Activated naive CD8-positive, alpha-beta T cell treated with anti-CD3 and anti-CD28 coated beads for 36 hours (primary cell): Measurements from ENCODE around the gene IGSF1. TPM values are rescaled to one million over a fixed set of nuclear protein-coding genes. Genes with fewer than 3 reads are reported as not detected.

Experiments used
- DNase-seq: peaks from one replicate; pipeline ENCODE4 v3.0.0; 2021
- H3K27ac Mint-ChIP-seq: one replicate; pipeline ENCODE4 v1.8.0; 2022; ENCODE audit warnings: mild to moderate bottlenecking, moderate library complexity, mixed read lengths
- H3K27me3 Mint-ChIP-seq: one replicate; pipeline ENCODE4 v1.8.0; 2022; ENCODE audit warnings: mild to moderate bottlenecking, mixed read lengths
- H3K36me3 Mint-ChIP-seq: one replicate; pipeline ENCODE4 v1.8.0; 2021; ENCODE audit warnings: mild to moderate bottlenecking, mixed read lengths
- H3K4me1 Mint-ChIP-seq: one replicate; pipeline ENCODE4 v1.8.0; 2021; ENCODE audit warnings: mixed read lengths
- H3K4me3 Mint-ChIP-seq: one replicate; pipeline ENCODE4 v1.8.0; 2022; ENCODE audit warnings: mild to moderate bottlenecking, moderate library complexity, mixed read lengths
- H3K9me3 Mint-ChIP-seq: one replicate; pipeline ENCODE4 v1.8.0; 2022; ENCODE audit warnings: mixed read lengths
- total RNA-seq, 2 experiments: library from RNA; stranded (reverse); gene quantifications; one replicate each; pipeline ENCODE4 v1.2.3, GENCODE V29; 2021

IGSF1 gene
- total RNA-seq, 2 experiments from 2014 or later: not detected

GRCh38 chrX:131237363-131237762, 51.7 kb downstream of the IGSF1 start:
- Mint-ChIP-seq H3K27ac (no peak overlapping the region), H3K36me3 (no peaks in the 10 kb centered on the region), H3K4me1 (no peaks in the 10 kb centered on the region), H3K27me3 (peaks cover 3% of the 10 kb centered on the region), H3K9me3 (no peaks in the 10 kb centered on the region), H3K4me3 (no peak overlapping the region)
- no peak for DNase-seq

DNA sequence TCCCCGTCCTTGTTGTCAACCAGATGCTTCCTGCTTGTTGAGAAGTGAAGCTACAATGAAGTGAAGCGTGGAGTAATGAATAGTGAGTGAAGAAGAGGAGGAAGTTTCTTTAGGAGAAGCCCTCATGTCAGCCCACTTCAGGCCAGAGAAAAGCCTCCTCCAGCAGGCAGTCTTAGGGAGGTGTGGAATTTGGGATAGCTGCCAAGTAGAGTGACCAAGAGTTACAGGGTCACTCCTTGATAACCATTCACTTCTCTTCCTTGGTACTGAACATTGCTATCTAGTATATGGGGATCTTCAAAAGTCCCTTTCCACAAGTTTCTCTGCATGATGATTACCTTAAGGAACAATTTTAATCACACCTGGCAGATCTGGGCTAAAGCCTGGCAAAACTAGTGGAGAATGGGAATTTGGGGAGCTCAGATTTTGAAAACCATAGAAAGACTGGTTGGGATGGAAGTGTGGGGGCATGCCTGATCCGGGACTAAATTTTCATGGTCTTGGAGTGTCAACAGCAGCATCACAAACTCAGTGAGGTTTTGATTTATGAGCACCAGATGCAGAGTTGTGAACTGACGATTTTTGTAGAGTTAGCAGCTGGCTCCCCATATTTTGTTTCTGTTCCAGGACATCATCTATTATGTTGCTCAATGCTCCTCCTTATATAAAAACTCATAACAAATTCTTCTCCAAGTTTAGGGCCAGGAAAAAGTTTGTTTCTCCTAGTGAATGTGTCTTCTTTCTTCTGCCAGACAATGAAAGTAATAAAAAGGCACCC, 53.1 kb downstream of the IGSF1 start:
- H3K27me3 Mint-ChIP-seq: peaks cover 3% of the 10 kb centered on the region
- H3K4me1 Mint-ChIP-seq: no peaks in the 10 kb centered on the region
- no peaks in the 10 kb centered on the region for H3K36me3 Mint-ChIP-seq
- H3K9me3 Mint-ChIP-seq: no peaks in the 10 kb centered on the region
- no peak for DNase-seq
- no peak overlapping the region for H3K27ac Mint-ChIP-seq
- no peak overlapping the region for H3K4me3 Mint-ChIP-seq

DNA sequence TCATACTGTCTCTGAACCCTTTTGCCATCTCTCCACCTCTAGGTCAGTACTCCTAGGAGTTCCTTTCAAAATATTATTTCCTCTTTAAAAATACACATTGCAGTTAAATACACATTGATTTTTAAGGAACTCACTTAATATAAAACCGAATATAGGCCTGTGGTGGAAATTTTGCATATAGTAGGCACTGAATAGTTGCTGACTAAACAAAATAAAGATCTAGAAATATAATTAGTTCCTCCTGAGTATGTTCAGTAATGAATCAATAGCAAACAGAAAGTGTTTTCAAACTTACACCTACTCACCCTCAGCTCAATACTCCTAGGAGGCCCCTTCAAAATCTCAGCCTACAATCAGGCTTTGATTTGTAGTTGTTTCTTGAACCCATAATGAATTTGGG, 61.5 kb downstream of the IGSF1 start:
- no peak overlapping the region for H3K27ac Mint-ChIP-seq
- no peaks in the 10 kb centered on the region for H3K9me3 Mint-ChIP-seq
- no peak for DNase-seq
- H3K27me3 Mint-ChIP-seq: peaks cover 3% of the 10 kb centered on the region
- no peaks in the 10 kb centered on the region for H3K36me3 Mint-ChIP-seq
- no peaks in the 10 kb centered on the region for H3K4me1 Mint-ChIP-seq
- H3K4me3 Mint-ChIP-seq: no peak overlapping the region

GRCh38 chrX:131226591-131226990, 62.5 kb downstream of the IGSF1 start:
- no peaks in the 10 kb centered on the region for H3K36me3 Mint-ChIP-seq
- no peak overlapping the region for H3K4me3 Mint-ChIP-seq
- DNase-seq: no peak
- H3K27me3 Mint-ChIP-seq: peaks cover 3% of the 10 kb centered on the region
- H3K4me1 Mint-ChIP-seq: no peaks in the 10 kb centered on the region
- H3K9me3 Mint-ChIP-seq: no peaks in the 10 kb centered on the region
- H3K27ac Mint-ChIP-seq: no peak overlapping the region

DNA sequence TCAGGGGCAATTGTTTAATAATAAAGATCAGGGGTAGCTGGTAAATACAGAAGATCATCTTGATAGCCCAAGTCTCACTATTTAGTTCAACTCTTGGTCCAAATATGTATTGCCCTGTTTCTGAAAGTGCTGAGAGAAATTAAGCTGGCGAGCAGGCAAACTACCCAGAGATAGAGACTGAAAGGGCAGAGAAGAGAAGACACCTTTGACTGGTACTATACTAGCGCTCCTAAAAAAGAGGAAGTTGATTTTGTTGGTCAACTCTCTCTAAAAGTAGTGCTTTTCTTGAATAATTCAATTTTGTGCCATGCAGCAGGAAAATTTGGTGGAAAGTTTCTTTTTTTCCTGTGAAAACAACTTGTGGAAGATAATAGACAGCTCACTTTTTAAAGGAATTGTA, 64.0 kb downstream of the IGSF1 start:
- Mint-ChIP-seq H3K9me3 (no peaks in the 10 kb centered on the region), H3K27me3 (peaks cover 3% of the 10 kb centered on the region), H3K36me3 (no peaks in the 10 kb centered on the region), H3K4me3 (no peak overlapping the region), H3K27ac (no peak overlapping the region), H3K4me1 (no peaks in the 10 kb centered on the region)
- DNase-seq: no peak

Other genes starting within 250 kb of the IGSF1 start
- not detected for gene ARHGAP36, start 231.0 kb downstream of the IGSF1 start, total RNA-seq